ENCODE results near the gene MTARC2. TPM values are rescaled to one million over a fixed set of nuclear protein-coding genes. Genes with fewer than 3 reads are reported as not detected.

Gene MTARC2
- total and polyA plus RNA-seq, 10 of the 15 experiments (the other 5 are each of a cell fraction or from before 2014, with no cell fraction given): 1.9 to 5.5 (median 3.3) TPM

GRCh38 chr1:220701974-220702373, 46.1 kb upstream of the MTARC2 start (continued):
- TF ChIP-seq ZBTB11 (CRISPR knock-in tag; IDR thresholded peaks at IDR 0.05) (no peak), BHLHE40 (IDR thresholded peaks at IDR 0.05; ENCODE audit: borderline replicate concordance in 1 of 2, low read depth in 2 of 2, low read length in 1 of 2) (no peak), HCFC1 (IDR thresholded peaks at IDR 0.05; ENCODE audit: low read length) (no peak), ELK1 (IDR thresholded peaks at IDR 0.05; ENCODE audit: low read depth, low read length) (no peak), RAD21 (IDR thresholded peaks at IDR 0.05; ENCODE audit: insufficient read depth, low read depth, low read length) (no peak), RCOR1 (conservative IDR thresholded peaks at IDR 0.05; ENCODE audit: low read depth, low read length) (no peak), NRF1 (conservative IDR thresholded peaks at IDR 0.05; ENCODE audit: low read depth, low read length) (no peak), ZNF687 (IDR thresholded peaks at IDR 0.05) (0 out of 2 replicates have a peak, but pooled peaks have one; percentile 25), POLR2AphosphoS5 (IDR thresholded peaks at IDR 0.05; ENCODE audit: low read length) (no peak), SMARCA5 (IDR thresholded peaks at IDR 0.05) (no peak), CEBPZ (IDR thresholded peaks at IDR 0.05; ENCODE audit: low read depth, low read length) (no peak), ZBTB33 (IDR thresholded peaks at IDR 0.05) (no peak), USF1 (IDR thresholded peaks at IDR 0.05; ENCODE audit: borderline replicate concordance, extremely low read length, insufficient read depth, low read depth, low read length) (no peak), MTA2 (IDR thresholded peaks at IDR 0.05; ENCODE audit: low read depth) (0 out of 2 replicates have a peak, but pooled peaks have one; percentile 17), ESRRA (IDR thresholded peaks at IDR 0.05; ENCODE audit: low read length) (no peak)

Measured in GM12878 (cell line).